ENCODE measurements around the gene CAMKV.

Gene CAMKV

DNA sequence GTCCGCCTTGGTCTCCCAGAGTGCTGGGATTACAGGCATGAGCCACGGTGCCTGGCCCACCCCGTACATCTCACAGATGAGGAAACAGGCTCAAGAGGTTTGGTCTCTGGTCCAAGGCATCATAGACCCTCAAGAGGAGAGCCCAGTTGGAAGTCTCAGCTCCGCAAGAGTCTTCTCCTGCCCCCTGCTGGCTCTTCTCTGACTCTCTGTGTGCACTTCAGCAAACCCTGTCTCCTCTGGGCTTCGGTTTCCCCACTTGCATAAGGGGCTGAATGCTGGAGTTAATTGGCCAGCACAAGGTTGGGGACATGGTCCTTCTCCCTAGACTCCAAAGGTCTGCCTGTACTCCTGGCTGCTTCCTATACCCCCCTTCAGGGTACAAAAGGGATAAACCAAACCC, 30.1 kb upstream of the CAMKV start:
- no peak for DNase-seq (ENCODE audit: extremely low spot score, insufficient read length, low read depth)
- FAIRE-seq: no peak

- FAIRE-seq (no peak), DNase-seq (ENCODE audit: extremely low spot score, insufficient read length, low read depth) (no peak)
These were observed 29.3 kb upstream of the CAMKV start for GRCh38 chr3:49898991-49899390.

DNA sequence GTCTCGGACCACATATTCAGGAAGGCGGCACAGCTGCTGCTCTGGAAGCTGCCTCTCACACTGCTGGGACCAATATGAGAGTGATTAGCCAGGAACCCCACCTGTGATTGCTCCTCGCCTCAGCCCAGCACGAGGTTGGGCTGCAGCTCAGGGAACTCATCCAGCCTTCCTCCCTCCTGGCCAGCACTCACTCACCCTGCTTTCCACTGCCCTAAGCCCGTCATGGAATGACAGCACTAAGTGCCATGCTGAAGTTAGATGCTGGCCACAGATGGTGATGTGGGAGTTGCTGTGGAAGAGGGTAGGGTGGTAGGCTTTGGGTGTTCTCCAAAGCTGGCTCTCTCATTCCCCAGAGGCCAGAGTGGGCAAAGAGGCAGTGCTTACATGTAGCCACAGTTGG, 26.6 kb upstream of the CAMKV start:
- FAIRE-seq (no peak), DNase-seq (ENCODE audit: extremely low spot score, insufficient read length, low read depth) (no peak)

- no peak for DNase-seq (ENCODE audit: extremely low spot score, insufficient read length, low read depth)
- FAIRE-seq: no peak
These were observed 26.1 kb upstream of the CAMKV start for GRCh38 chr3:49895791-49896190.

GRCh38 chr3:49889296-49889695, 19.6 kb upstream of the CAMKV start:
- no peak for DNase-seq (ENCODE audit: extremely low spot score, insufficient read length, low read depth)
- FAIRE-seq: no peak

DNA sequence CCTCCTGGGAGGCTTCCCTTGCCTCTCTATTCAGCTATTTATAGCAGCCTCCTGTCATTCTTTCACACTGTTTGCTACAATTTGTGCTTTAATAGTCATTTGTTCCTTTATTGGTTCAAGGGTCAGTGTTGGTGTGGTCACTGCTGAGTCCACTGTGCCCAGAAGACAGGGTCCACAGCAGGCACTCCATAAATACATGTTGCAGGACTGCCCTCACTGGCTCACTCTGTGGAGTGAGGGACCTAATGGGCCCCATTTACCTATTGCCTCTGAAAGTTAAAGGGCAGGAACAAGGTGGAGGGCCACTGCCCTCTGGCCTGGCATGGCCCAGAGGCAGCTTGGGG, 17.2 kb upstream of the CAMKV start:
- FAIRE-seq (no peak), DNase-seq (ENCODE audit: extremely low spot score, insufficient read length, low read depth) (no peak)

DNA sequence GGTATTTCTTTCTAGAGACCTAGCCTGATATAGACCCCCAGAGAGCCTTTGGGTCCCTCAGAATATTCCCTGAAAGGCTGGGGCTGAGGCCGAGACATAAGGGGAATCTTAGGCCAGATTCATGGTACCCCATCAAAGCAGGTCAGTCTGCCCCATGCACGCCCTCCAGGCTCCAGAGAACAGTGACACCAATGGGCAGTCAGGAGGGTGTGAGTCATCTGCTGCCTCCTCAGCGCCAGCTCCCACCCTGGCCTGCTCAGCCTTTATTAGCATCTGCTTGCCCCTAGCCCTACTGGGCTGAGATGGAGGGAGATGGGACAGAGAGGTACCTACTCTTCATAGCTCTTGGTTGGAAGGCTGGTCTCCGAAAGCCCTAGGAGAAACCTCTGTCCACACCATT, 14.3 kb upstream of the CAMKV start:
- FAIRE-seq: no peak

DNA sequence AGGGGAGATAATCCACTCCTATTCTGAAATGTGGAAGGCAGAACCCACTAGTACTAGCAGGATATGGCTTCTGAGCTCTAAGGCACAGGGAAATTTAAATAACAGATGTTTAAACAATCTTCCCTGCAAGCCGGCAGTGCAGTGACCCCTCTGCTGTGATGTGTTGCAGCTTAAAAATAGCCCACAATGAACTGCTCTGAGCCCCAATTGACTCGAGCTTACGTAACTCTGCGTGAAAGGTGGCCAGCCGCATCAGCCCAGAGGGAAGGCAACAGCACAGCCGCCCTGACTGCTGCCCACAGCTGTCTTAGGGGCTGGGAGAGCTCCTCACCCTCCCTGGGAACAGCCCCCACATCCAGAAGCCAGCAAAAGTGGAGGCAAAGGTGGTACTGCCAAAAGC, 12.5 kb upstream of the CAMKV start:
- FAIRE-seq: no peak

More for the DNA sequence above, 14.3 kb upstream of the CAMKV start:
- DNase-seq (ENCODE audit: extremely low spot score, insufficient read length, low read depth): no peak

DNA sequence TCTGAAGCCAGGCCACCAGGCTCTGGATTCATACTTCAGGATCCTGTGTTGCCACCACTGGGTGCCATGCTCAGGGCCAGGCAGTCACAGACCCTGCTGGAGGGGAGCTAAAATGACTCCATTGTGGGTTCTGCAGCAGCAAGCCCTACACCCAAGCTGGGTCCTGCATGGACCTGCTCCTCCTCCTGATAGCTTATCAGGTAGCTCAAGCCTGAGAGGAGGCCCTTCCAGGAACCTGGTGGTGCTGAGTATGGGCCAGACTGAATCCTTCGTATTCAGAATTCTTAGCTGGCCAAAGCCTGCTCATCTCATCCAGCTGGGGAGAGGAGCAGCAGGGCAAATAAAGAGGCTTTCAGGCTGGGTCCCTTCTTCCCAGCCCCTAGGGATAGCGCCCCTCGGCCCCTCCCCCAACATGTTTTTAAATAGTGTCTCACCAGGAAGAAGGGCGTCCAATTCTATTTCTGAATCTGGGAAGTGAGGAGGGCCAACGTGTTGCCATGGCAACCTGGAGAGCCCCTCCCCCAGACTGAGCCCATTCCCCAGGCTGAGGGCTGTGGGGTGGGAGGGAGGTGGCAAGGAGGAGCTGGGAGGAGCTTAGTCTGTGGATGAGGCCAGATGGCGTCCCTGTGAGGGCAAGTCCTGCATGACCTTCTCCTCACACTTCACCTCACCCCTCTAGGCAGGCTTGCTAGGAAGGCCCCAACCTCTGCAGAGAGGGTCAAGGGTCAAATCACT, 11.0 kb upstream of the CAMKV start:
- DNase-seq (ENCODE audit: extremely low spot score, insufficient read length, low read depth): no peak
- no peak for FAIRE-seq

More for the DNA sequence above, 12.5 kb upstream of the CAMKV start:
- DNase-seq (ENCODE audit: extremely low spot score, insufficient read length, low read depth): no peak

DNA sequence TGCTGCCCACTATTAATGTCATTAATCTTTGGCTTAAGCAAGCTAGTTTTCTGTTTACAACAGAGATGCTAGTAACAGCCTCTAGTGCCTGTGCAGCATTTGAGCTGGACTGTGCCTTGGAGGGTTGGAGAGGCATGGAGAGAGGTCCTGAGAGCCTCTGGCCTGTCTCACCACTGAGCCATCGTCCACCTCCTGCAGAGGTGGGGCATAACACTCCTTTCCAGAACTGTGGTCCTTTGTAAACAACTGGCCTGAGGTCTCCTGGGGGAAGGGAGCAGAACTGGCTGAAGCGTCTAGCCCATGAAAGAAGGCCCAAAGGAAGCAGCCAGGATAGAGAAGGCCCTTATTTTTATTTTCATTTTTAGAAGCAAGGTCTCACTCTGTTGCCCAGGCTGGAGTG, 10.0 kb upstream of the CAMKV start:
- DNase-seq (ENCODE audit: extremely low spot score, insufficient read length, low read depth) (no peak), FAIRE-seq (no peak)

DNA sequence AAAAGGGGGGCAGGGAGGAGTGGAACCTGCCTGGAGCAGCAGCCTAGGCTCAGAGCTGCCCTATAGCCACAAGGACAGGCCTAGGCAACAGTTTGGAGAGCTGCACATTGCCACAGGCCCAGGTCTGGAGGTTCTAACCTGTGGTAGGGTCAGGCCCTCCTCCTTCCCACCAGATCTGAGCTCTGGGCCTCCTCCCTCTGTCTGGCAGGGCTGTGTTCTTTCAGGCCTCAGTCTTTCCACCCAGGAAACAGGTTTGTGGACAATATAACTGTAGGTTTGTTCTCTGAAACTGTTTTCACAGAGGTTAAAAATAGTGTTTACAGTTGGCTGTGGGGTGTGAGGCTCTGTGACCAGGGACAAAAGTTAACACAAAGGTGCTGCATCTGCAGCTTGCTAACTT, 9.0 kb upstream of the CAMKV start:
- FAIRE-seq (no peak), DNase-seq (ENCODE audit: extremely low spot score, insufficient read length, low read depth) (no peak)

- DNase-seq (ENCODE audit: extremely low spot score, insufficient read length, low read depth): no peak
- FAIRE-seq: no peak
These were observed 8.0 kb upstream of the CAMKV start for GRCh38 chr3:49877716-49878115.

- FAIRE-seq: no peak
- DNase-seq (ENCODE audit: extremely low spot score, insufficient read length, low read depth): no peak
These were observed 6.9 kb upstream of the CAMKV start for GRCh38 chr3:49876567-49876966.

- FAIRE-seq (no peak), DNase-seq (ENCODE audit: extremely low spot score, insufficient read length, low read depth) (no peak)
These were observed 3.9 kb upstream of the CAMKV start for GRCh38 chr3:49873623-49874022.

- DNase-seq (ENCODE audit: extremely low spot score, insufficient read length, low read depth): no peak
- no peak for FAIRE-seq
These were observed 3.1 kb upstream of the CAMKV start for GRCh38 chr3:49872801-49873281.

DNA sequence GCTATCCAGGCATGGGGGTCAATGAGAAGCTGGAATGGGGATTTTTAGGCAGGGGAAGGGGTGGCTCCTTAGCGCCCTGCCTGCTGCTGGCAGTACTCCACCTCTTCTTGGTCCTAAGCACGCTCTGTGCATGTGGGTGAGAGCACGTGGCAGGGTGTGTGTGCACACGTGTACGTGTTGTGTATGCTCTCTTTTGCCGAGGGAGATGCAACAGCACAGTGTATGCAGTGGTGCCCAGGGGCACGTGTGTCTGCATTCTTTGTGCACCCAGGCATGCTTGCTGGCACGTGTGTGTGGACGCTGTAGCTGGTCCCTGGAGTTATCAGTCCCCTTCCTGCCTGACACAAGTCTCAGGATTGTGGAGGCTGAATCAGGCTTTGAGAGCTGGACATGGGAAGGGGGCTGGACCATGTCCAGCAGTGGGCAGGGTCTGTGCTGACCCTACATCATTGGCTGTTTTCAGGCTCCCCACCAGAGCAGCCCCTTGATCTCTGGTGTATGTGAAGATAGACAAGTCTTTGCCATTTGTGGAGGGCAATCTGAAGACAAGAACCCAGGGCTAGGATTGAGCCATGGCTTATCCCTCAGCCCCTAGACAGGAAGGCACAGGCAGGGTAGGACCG, 1.9 kb upstream of the CAMKV start:
- no peak for FAIRE-seq
- no peak for DNase-seq (ENCODE audit: extremely low spot score, insufficient read length, low read depth)

DNA sequence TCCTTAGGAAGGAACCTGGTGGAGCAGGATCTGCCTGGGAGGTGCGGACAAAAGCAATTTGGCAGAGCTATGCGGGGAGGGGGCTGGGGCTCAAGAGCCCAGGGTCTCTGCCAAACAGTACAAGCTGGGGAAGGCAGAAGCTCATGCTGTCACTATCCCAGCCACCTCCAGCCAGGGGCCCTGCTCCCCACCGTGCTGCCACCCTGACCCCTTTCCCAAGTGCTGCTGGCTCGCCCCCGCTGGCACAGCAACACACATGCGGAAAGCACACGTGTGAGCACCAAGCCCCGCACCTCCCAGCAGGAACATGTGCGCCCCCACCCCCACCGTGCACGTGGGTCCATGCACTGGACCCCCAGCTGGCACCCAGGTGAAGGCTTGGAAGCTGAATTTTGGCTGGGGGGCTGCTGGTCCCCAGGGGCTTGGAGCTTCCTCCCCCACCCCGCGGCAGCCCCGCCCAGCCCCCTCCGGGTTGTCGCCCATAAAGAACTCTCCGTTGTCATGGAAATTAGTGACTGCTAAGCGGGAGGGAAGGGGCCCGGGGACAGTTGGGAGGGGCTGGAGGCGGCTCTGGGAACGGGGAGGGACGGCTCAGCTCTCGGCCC, 742 bp downstream of the CAMKV start:
- DNase-seq (ENCODE audit: extremely low spot score, insufficient read length, low read depth): no peak
- no peak for FAIRE-seq

DNA sequence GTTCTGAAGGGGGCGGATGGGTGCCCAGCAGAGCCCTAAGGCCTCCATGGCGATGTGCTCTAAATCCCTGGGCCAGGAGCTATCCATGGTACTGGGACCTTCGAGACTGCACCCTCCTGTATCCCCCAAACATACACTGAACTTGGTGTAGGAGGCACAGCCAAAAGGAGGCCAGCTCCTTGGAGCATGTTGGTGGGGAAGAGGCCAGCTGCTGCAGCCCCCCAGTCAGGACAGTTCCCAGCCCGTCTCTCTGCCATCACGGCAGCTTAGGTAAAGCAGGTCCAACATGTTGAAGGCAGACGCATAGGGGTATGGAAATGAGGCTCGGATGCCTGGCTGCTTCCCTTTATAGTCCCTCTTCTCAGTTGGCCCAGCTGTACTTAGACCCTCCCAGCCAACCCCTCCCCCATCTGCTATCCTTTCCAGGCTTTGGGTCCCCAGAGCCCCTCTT, 1.8 kb downstream of the CAMKV start:
- no peak for DNase-seq (ENCODE audit: extremely low spot score, insufficient read length, low read depth)
- FAIRE-seq: no peak

- DNase-seq (ENCODE audit: extremely low spot score, insufficient read length, low read depth) (no peak), FAIRE-seq (no peak)
These were observed 2.3 kb downstream of the CAMKV start for GRCh38 chr3:49867400-49867799.

- DNase-seq (ENCODE audit: extremely low spot score, insufficient read length, low read depth): no peak
- FAIRE-seq: no peak
These were observed 4.4 kb downstream of the CAMKV start for GRCh38 chr3:49865198-49865784.

- no peak for FAIRE-seq
These were observed 5.2 kb downstream of the CAMKV start for GRCh38 chr3:49864505-49864904.

More at GRCh38 chr3:49864505-49864904, 5.2 kb downstream of the CAMKV start:
- no peak for DNase-seq (ENCODE audit: extremely low spot score, insufficient read length, low read depth)
